GM06990 (cell line): ENCODE results near the gene RBM23.

Experiments
- DNase-seq: peaks from one replicate; pipeline ENCODE4 v3.0.0-alpha.2; 2011; ENCODE audit not compliant: insufficient read length; ENCODE audit errors: extremely low read depth
- H3K27me3 ChIP-seq: replicated peaks from 2 replicates; pipeline ENCODE4 v1.6.0; 2011; ENCODE audit warnings: low read length; ENCODE audit not compliant: control insufficient read depth, insufficient read depth
- H3K36me3 ChIP-seq: 2 replicates; pipeline ENCODE4 v1.5.1; 2011; ENCODE audit warnings: low read length; ENCODE audit not compliant: control insufficient read depth, insufficient read depth
- H3K4me3 ChIP-seq: replicated peaks from 2 replicates; pipeline ENCODE4 v1.5.1; 2011; ENCODE audit warnings: low read depth, mild to moderate bottlenecking, control low read depth, low read length
- TF ChIP-seq, protein P1 (sequence below): IDR thresholded peaks from 2 replicates; pipeline ENCODE4 v1.5.1; 2011; ENCODE audit warnings: low read length, control low read depth, mild to moderate bottlenecking, inconsistent platforms; ENCODE audit not compliant: insufficient read depth, poor library complexity, severe bottlenecking

RBM23 gene

DNA sequence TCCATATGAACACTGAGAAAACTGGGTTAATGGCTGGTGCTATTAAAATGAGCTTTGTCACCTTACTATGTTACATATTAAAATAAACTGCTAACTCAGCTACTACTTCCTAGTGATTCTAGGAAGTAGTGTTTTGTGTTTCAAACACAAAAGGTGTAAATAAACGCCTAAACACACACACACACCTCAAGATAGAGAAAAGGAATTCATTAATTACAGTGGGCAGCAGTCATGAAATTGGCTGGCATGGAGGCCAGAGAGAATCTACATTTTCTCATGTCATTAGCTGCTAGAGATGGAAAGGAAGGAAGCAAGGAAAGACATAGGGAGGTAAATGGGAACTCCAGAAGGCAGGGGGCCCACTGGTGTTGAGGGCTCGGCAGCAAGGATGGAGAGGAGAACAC lies 11.0 kb upstream of the RBM23 start:
- Histone ChIP-seq H3K4me3 (peak overlapping the region; percentile 91), H3K27me3 (no peaks in the 10 kb centered on the region), H3K36me3 (peaks cover 2% of the 10 kb centered on the region)
- no peak for DNase-seq
- TF ChIP-seq, protein P1, sequence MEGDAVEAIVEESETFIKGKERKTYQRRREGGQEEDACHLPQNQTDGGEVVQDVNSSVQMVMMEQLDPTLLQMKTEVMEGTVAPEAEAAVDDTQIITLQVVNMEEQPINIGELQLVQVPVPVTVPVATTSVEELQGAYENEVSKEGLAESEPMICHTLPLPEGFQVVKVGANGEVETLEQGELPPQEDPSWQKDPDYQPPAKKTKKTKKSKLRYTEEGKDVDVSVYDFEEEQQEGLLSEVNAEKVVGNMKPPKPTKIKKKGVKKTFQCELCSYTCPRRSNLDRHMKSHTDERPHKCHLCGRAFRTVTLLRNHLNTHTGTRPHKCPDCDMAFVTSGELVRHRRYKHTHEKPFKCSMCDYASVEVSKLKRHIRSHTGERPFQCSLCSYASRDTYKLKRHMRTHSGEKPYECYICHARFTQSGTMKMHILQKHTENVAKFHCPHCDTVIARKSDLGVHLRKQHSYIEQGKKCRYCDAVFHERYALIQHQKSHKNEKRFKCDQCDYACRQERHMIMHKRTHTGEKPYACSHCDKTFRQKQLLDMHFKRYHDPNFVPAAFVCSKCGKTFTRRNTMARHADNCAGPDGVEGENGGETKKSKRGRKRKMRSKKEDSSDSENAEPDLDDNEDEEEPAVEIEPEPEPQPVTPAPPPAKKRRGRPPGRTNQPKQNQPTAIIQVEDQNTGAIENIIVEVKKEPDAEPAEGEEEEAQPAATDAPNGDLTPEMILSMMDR = no peak

DNA sequence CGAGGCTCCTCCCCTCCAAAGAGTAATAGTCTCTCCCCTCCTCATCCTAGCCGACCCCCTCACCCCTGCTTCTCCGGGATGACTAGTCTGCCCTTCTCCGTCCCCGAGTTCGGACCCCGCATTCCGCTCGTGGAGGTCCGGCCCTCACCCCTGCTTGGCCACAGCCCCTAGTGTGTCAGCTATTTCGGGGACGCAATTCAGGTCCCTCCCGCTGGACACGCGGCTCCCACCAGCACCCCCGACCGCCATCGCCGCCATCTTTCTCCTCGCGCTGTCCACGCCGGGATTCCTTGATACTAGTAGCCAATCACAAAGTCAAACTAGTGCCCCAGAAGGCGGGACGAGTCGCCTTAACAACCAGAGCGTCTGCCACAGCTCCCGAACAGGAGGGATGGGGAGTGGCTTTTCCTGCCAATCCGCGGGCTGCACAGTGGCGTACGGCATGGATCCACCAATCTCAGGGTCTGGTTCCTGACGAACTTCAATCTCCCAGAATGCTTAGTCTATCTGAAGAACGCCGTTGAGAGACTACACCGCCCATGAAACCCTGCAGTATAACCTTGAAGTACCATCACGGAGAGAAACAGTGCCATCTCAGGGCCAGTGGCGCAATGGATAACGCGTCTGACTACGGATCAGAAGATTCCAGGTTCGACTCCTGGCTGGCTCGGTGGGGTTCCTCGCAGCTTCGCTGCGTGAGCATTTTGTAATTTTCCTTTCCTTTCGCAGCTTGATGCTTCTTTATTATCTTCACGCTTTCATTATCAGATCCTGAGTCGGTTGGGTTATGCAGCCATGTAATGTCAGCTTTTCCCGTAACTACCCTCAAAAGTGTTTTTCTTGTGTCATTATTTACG lies 10.4 kb upstream of the RBM23 start, which contains the start of gene PRMT5:
Gene PRMT5 (minus strand): TSS at position 273 of the 857 bp plus-strand sequence. CDS start 15 bp downstream, at position 258.
- TF ChIP-seq, protein P1 = no peak
- H3K27me3 ChIP-seq = no peaks in the 10 kb centered on the region
- H3K4me3 ChIP-seq = peak within 1 kb of the TSS; percentile 91
- peak; percentile 94 for DNase-seq
- peaks cover 6% of the 10 kb centered on the region for H3K36me3 ChIP-seq

DNA sequence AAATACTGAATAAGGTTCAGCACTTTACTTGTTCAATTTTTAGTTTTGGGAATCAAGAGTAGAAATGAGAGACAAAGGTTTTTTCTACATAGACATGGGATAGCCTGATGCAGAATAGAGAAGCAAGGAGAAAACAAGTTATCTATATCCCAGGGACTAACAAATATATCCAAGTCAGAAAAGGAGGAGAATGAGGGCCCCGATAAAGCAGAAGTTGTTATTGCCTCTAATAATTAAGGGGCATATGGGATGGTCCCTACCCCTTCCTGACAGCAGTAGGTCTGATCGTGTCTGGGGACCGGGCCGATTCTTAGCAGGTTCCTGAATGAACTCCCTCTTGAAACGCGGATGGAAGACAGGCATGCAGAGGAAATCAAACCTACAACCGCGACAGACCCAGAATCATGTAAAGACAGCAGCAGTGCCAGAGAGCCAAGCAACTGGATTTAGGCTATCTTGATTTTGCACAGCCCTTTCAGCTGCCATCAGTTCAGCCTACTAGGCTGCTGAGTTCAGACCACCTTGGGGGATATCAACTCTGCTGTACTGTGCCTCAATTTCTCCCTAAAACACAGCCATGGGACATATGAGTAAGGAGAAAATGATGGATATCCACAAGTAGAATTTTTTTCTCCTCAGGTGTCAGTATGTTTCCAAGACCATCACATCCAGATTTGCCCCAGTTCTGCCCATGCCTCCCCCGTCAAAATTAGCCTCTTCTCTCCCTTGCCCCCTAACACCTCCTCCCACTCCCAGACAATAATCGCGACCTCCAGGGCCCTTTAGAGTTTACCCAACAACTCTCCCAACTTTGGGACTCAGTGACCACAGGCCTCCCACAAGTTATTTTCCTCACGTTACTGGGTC lies 9.5 kb upstream of the RBM23 start:
- peak overlapping the region; percentile 91 for H3K4me3 ChIP-seq
- TF ChIP-seq, protein P1 = no peak
- no peaks in the 10 kb centered on the region for H3K27me3 ChIP-seq
- no peak for DNase-seq
- peaks cover 14% of the 10 kb centered on the region for H3K36me3 ChIP-seq

DNA sequence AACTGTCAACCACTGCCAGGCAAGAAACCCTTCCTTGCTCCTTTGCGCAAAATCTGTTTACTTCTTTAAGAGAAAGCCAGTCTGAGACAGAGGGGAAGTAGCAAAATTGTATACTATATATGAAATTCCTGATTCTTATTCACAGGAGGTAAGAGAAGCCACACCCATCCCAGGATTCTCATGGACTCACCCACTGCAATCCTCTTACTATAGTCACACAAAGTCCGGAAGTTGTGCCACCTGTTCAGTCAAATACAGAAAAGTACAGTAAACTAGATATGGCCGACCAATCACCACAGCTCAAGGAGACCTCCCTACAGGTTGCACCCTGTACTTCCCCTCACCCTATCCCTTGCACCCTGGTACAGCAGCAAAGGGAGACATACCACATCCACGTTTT lies 7.4 kb upstream of the RBM23 start:
- TF ChIP-seq, protein P1 = no peak
- no peak for DNase-seq
- H3K36me3 ChIP-seq = peaks cover 20% of the 10 kb centered on the region
- H3K27me3 ChIP-seq = no peaks in the 10 kb centered on the region
- no peak overlapping the region for H3K4me3 ChIP-seq

DNA sequence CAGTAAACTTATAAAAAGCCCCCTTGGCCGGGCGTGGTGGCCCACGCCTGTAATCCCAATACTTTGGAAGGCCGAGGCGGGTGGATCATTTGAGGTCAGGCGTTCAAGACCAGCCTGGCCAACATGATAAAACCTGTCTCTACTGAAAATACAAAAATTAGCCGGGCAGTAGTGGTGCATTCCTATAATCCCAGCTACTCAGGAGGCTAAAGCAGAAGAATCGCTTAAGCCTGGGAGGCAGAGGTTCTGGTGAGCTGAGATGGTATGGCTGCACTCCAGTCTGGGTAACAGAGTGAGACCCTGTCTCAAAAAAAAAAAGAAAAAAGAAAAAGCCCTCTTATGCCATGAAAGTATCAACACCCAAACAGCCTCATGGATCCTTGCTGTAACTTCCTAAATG lies 6.6 kb upstream of the RBM23 start:
- no peak for DNase-seq
- H3K27me3 ChIP-seq = no peaks in the 10 kb centered on the region
- H3K36me3 ChIP-seq = peaks cover 20% of the 10 kb centered on the region
- TF ChIP-seq, protein P1 = no peak
- no peak overlapping the region for H3K4me3 ChIP-seq
